HFFc6 (cell line): ENCODE results near the gene WDR17. TPM values are rescaled to one million over a fixed set of nuclear protein-coding genes. Genes with fewer than 3 reads are reported as not detected.

Experiments used
- DNase-seq: peaks from one replicate; pipeline ENCODE4 v3.0.0-alpha.2; 2018
- H3K27ac Mint-ChIP-seq: 2 replicates; pipeline ENCODE4 v1.8.0; 2020; ENCODE audit warnings: mild to moderate bottlenecking, mixed read lengths
- H3K27me3 Mint-ChIP-seq: 2 replicates; pipeline ENCODE4 v1.8.0; 2021; ENCODE audit warnings: mild to moderate bottlenecking, moderate library complexity, mixed read lengths; ENCODE audit not compliant: insufficient read depth
- H3K36me3 Mint-ChIP-seq: 2 replicates; pipeline ENCODE4 v1.8.0; 2021; ENCODE audit warnings: low read depth, mixed read lengths
- H3K4me1 Mint-ChIP-seq: 2 replicates; pipeline ENCODE4 v1.8.0; 2020; ENCODE audit warnings: low read depth, mixed read lengths
- H3K4me3 Mint-ChIP-seq: 2 replicates; pipeline ENCODE4 v1.8.0; 2020; ENCODE audit warnings: mild to moderate bottlenecking, moderate library complexity, mixed read lengths
- H3K9me3 Mint-ChIP-seq: 2 replicates; pipeline ENCODE4 v1.8.0; 2020; ENCODE audit warnings: mild to moderate bottlenecking, mixed read lengths
- CTCF ChIP-seq: fragments of 200-600 bp; sonication (generic); IDR thresholded peaks from 2 replicates; pipeline ENCODE4 v1.5.0; 2021; ENCODE audit warnings: antibody characterized with exemption, mild to moderate bottlenecking
- total RNA-seq, 6 experiments: library from RNA; stranded (reverse); fragmentation: NEBNext Ultra II Directional; extraction: Animal tissue kit (Norgen Biotek cat#: 25700); gene quantifications; 2 replicates in 1 of 6; 3 replicates in 5 of 6; pipeline ENCODE4 v1.2.3, GENCODE V29; 2021

The WDR17 gene
- total RNA-seq, 6 experiments from 2014 or later: not detected

GRCh38 chr4:176156656-176157055 is 91.0 kb downstream of the WDR17 start:
- TF ChIP-seq CTCF: no peak
- H3K27me3 Mint-ChIP-seq: no peaks in the 10 kb centered on the region; the same call in 1 of the 2 replicates
- no peaks in the 10 kb centered on the region for H3K9me3 Mint-ChIP-seq
- H3K4me3 Mint-ChIP-seq: no peak overlapping the region
- no peak overlapping the region for H3K27ac Mint-ChIP-seq
- H3K4me1 Mint-ChIP-seq: no peaks in the 10 kb centered on the region
- no peaks in the 10 kb centered on the region for H3K36me3 Mint-ChIP-seq
- no peak for DNase-seq

- Mint-ChIP-seq H3K36me3 (no peaks in the 10 kb centered on the region), H3K9me3 (no peaks in the 10 kb centered on the region), H3K27me3 (no peaks in the 10 kb centered on the region; the same call in 1 of the 2 replicates), H3K4me1 (no peaks in the 10 kb centered on the region), H3K4me3 (no peak overlapping the region), H3K27ac (no peak overlapping the region)
- DNase-seq: no peak
- TF ChIP-seq CTCF: no peak
Measured at GRCh38 chr4:176163041-176163440, 97.4 kb downstream of the WDR17 start.

GRCh38 chr4:176185051-176185450 is 119.4 kb downstream of the WDR17 start:
- no peaks in the 10 kb centered on the region for H3K36me3 Mint-ChIP-seq
- H3K9me3 Mint-ChIP-seq: no peaks in the 10 kb centered on the region
- H3K27me3 Mint-ChIP-seq: no peaks in the 10 kb centered on the region
- H3K4me1 Mint-ChIP-seq: peaks cover 53% of the 10 kb centered on the region
- no peak overlapping the region for H3K4me3 Mint-ChIP-seq
- peak overlapping the region; percentile 4; the same call in 1 of the 2 replicates for H3K27ac Mint-ChIP-seq
- no peak for TF ChIP-seq CTCF
- peak; percentile 61 for DNase-seq

DNA sequence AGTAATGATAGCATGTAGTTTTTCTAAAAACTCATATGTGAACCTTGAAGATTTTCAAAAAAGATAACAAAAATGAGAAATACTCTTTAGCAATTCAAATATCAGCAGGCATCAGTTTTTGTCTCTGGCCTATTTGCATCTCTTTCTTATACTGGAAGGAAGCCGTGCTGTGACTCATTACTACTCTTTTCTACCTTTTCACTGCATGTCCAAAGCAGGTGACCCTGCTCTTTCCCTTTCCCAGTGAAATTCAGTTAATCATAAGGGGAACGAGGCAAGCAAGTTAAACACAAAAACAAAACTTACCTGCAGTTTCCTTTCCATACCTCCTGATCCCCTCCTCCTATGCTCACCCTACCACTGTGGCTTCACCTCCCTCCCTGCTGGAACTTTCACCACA is 120.4 kb downstream of the WDR17 start:
- H3K9me3 Mint-ChIP-seq: no peaks in the 10 kb centered on the region
- no peak overlapping the region for H3K27ac Mint-ChIP-seq
- TF ChIP-seq CTCF: no peak
- H3K27me3 Mint-ChIP-seq: no peaks in the 10 kb centered on the region
- H3K4me3 Mint-ChIP-seq: no peak overlapping the region
- DNase-seq: no peak
- H3K4me1 Mint-ChIP-seq: peaks cover 61% of the 10 kb centered on the region
- H3K36me3 Mint-ChIP-seq: no peaks in the 10 kb centered on the region

- no peaks in the 10 kb centered on the region for H3K9me3 Mint-ChIP-seq
- H3K27me3 Mint-ChIP-seq: no peaks in the 10 kb centered on the region
- DNase-seq: peak; percentile 23
- H3K36me3 Mint-ChIP-seq: no peaks in the 10 kb centered on the region
- H3K27ac Mint-ChIP-seq: peak overlapping the region; percentile 40
- no peak overlapping the region; the same call in 1 of the 2 replicates for H3K4me3 Mint-ChIP-seq
- no peak for TF ChIP-seq CTCF
- H3K4me1 Mint-ChIP-seq: peaks cover 67% of the 10 kb centered on the region
Measured at GRCh38 chr4:176186671-176187395, 121.2 kb downstream of the WDR17 start.
